Activated CD4-positive, alpha-beta T cell treated with anti-CD3 and anti-CD28 coated beads, Interleukin-2, amount 50 U/mL, for 4 hours (primary cell): ENCODE measurements around the gene NHERF1.
A peak's percentile ranks its signal among the peaks of the same experiment; 100 is the strongest.

Source experiments
- DNase-seq, 2 experiments: peaks; one replicate each; pipeline ENCODE4 v3.0.0-alpha.2; 2020

Gene NHERF1

GRCh38 chr17:74769856-74770497 lies 21.5 kb downstream of the NHERF1 start:
- DNase-seq: no peak

DNA sequence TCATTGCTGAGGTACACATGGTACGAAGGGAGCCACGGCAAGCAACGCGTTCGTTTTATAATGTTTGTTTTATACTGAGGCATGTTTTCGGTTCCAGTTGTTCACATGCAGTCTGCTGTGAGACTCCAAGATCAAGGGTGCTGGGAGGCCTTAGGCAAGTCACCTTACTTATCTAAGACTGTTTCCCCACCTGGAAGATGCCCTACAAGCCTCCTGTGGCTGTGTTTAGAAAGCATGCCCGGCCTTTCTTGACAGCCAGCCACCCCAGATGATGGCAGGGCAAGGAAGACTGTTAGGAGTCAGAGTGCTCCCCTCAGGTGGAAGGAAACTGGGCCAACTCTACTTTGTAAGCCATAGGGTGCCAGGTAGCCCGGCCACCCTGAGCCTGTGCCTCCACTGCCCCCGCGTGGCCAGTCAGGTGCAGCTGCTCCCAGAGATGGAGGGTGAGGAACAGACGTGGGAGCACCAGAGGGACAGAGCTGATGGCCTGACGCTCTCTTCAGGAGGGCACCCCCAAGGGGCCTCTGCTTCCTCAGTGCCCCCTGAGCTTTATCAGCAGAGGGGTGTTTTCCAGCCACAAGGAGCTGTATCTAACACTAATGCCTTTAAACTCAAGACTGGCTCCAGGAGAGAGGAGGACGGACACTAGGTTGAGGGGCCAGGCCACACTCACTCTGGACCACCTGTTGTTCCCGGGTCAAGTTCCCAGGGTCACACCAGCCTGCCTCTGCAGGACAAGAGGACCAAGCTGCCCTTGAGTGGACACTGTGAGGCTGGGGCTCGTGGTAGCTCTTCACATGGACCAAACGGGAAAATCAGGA lies 22.3 kb downstream of the NHERF1 start:
- peak; percentile 71 to 76 for DNase-seq

- DNase-seq: no peak
Measured at GRCh38 chr17:74771319-74771914, 23.0 kb downstream of the NHERF1 start.

DNA sequence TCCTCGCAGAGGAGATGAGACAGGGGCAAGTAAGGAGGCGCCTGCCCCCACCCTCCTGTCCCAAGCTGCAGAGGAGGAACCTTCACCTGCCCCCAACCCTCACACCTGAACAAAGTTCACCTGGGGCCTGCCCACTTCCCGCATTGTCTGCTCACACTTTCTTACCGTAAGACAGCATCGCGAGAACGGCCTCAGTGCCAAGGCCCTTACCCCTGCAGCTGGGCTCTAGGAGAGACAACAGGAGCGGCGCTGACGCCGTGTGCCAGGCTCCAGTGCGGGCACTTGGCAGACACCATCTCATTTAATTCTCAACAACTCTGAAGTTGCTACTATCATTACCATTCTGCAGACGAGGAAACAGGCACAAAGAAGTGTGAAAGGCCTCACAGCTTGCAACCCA lies 23.6 kb downstream of the NHERF1 start:
- no peak for DNase-seq

- DNase-seq: no peak
Measured at GRCh38 chr17:74773414-74773813, 25.0 kb downstream of the NHERF1 start.

DNA sequence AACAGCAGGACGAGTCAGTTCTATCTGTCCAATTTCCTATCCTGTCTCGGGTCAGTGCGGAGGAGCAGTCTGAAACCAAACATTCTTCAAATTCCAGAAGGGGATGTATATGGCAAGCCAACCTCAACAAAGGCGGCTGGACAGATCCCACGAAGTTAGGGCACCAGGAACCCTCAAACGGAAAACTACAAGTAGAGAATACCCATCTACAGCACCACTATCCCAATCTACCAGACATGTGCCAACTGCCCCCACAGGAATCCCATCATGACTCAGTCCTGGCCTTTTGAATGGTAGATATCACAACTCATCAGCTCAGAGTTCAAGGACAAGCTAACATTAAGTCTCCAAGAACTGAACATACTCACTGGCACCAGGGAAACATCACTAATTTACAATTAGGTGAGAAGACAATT lies 25.5 kb downstream of the NHERF1 start:
- DNase-seq: no peak

GRCh38 chr17:74775409-74776043 lies 27.1 kb downstream of the NHERF1 start:
- DNase-seq: no peak

DNA sequence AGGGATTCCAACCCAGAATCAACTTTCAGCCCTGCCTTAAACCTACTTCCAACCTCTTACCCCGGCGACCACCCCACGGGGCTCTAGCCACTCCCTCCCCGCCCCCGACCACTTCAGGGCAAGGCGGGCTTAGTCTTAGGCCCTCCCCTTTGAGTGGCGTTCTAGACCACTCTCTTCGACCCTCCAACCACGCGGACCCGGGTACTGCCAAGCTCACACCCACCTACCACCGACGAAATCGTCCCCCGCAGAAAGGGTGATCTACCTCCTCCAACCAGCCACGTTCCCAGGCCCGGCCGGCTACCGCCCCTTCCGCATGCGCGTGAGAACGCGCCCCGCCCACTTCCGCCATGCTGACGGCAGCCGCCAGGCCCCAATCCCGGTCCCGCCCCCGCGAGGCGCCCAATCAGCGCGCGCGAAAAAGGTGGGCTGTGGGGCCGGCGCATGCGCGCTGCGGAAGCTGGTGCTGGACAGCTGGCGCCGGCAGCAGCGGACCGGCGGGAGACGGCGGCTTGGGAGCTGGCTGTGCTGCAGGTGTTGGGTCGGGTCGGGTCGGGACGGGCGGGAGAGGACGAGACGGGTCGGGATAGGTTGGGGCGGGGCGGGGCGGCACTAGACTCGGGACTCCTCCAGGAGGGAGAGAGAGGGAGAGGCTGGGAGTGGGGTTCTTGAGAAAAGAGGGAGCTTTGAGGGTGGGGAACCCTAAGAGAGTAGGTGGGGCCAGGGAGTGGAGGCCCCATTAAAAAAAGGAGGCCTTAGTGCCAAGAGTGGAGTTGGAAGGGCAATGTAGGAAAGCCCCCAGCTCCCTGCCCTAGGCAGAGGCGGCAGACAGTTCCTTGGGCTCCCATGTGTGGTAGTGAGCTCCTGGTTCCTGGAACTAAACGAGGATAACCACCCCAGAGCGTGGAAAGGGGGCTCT lies 27.9 kb downstream of the NHERF1 start, which contains the start of gene NAT9:
Gene NAT9, minus strand, starts transcription at position 302 of the 919 bp plus-strand sequence. CDS start 647 bp downstream, outside the sequence.
- DNase-seq: peak; percentile 98 to 99

DNA sequence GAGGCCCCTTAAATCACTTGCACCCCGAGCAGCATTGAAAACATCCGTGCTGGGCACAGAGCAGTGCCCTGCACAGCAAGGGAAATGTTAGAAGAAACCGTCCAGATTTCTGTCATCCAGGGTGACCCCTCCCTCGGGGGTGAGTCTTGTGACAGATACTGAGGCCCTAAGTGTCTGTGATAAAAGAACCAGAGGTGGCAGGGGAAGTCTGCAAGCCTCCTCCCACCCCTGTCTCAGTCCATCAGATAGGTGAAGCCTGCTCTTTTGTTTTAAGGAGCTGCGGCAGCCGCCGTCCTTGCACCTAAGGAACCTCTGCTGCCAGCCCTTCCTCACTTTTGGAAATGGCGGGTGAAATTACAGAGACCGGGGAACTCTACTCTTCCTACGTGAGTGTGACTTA lies 28.6 kb downstream of the NHERF1 start:
- DNase-seq: no peak

DNA sequence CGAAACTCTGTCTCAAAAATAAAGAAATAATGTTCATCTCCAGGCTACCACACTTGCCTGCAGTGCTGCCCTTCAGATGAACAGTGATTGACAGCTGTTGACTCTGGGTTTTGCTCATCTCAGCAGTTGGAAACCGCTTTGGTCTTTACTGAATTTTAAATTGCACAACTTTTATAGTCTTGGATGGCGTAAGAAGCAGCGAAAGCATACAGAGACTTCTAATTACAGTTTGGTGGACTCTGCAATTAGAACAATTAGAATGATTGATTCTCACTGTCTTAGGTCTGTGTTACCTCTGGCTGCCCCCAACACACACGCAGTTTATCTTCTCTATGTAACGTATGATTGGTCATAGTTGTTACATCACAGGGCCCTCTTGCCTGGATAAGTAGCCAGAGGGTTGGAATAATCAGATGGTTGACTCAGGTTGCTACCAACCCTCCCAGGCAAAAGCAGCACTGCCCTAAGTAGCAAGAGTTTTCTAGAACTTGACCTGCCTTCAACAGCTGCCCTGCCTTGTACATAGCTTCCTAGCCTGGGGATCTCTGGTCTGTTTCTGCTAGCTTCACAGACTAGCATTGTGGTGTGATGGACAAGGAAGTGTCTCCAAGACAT lies 29.6 kb downstream of the NHERF1 start:
- no peak for DNase-seq

DNA sequence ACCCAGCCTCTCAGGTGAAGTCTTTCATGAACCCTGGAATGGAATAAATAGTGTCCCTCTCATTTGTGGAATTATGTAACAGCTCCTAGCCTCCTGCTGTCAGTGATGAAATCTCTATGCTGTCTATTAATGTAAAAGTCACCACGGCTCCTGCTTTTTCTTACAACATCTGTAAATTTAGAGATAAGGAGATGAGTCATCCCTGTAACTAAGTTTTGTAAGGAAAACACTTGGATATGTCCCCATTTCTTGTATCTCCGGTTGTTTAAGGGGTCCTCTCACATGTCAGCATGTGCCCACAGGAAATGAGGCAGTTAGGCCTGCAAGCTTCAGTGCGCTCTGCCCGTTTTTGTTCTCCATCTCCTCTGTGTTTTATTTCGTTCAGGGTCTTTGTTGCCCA lies 30.5 kb downstream of the NHERF1 start:
- no peak for DNase-seq

DNA sequence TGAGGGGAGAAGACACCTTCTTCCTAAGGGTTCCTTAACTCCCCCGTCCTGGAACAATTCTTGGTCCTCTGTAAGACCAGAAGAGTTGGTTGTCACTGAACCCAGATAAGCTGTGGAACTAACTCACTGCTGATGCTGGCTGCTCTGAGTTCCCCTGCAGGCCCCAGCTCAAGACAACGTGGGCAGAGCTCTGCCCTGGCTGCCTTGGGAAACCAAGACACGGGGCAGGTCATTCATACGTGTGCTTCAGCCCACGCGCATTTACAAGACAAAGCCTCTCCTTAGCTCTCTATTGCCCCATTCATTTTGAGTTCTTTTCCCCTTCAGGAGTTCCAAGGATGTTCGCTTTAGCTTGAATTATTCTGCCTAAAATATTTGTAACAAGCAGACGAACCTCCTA lies 31.1 kb downstream of the NHERF1 start:
- DNase-seq: no peak

DNA sequence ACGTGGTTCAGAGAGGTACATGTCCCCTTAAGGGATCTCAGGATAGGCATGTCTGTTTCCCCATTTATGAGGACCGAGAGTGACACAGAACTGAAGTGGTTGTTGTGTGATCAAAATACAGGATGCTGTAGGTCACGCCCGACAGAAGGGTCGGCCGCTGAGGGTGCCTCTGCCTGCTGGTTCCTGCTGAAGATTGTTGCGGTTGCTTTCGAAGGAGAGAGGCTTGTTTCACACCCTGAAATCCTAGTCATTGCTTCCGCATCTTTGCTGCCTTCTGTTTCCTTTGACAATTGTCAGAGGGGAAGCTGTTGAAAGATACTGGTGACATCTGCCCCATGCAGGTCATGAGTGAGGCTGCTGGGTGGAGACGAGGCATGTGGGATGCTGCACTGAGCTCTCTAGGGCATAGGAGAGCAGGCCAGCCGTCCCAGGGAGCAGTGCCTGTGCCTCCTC lies 31.5 kb downstream of the NHERF1 start:
- peak; percentile 29 to 35 for DNase-seq

- no peak for DNase-seq
Measured at GRCh38 chr17:74780443-74781238, 32.2 kb downstream of the NHERF1 start.

DNA sequence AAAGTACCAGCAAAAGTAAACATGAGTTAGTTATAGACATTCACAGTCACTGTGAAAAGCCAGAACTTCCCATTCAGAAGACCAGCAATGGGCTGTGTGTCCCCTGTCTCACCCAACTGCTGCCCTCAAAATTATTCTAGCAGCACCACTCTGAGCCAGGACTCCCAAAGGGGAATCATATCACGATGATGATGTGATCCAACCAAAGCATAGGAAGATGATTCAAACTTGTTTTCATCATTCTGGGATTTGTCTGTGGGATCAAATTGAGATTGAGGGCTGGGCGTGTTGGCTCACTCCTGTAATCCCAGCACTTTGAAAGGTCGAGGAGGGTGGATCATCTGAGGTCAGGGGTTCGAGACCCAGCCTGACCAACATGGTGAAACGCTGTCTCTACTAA lies 34.1 kb downstream of the NHERF1 start:
- DNase-seq: no peak

GRCh38 chr17:74784125-74784810 lies 35.8 kb downstream of the NHERF1 start:
- no peak for DNase-seq

- DNase-seq: no peak
Measured at GRCh38 chr17:74785096-74785980, 36.9 kb downstream of the NHERF1 start.

DNA sequence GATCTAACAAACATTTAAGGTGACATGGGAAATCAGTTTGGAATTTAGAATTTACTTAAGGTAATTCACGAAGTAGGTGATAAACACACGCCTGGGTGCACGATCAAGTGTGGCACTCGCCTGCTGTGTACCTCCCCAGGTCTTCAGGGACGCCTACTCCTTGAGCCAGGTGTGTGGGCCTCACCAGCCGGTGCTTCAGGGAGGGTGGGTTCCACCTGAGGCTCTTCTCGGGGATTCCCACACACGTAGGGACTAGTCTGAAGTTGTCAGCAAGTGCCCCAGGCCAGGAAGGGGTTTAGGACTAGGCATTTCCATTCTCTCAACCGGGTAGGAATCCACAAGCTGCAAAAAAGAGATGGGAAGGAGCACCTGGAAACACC lies 37.5 kb downstream of the NHERF1 start:
- DNase-seq: no peak

DNA sequence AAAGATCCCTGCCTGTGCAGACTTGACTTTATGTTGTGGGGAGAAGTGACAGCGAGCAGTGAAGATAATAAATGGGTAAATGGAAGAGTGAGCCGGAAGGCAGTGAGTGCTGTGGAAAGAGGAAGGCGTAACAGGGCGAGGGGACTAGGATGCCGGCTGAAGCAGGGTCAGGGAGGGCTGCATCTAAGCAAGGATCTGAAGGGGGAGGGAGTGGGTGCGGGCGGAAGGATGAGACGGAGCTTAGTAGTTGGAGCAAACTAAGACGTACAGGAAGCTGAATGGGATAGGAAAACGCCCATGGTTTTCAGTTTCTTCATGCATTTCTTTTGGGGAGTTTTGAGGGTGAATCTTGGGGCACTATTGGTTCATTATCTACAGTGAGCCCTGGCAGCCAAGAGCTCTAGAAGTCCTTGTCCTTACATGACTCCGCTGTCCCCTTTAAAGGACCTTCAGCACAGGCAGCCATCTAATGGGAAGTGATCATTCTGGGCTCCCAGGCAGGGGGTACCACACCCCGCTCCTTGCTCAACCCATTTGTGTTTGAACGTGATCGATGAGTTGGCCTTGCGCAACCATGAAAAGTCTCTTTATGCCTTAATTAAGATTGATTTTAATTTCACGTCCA lies 38.1 kb downstream of the NHERF1 start:
- DNase-seq: no peak
